Activated CD4-positive, alpha-beta T cell treated with anti-CD3 and anti-CD28 coated beads, Interleukin-2, amount 10 ng/mL, durations not matched to agents 24 days and 14 days (primary cell): ENCODE results near the gene ARID5B. TPM values are rescaled to one million over a fixed set of nuclear protein-coding genes. Genes with fewer than 3 reads are reported as not detected.

Experiments
- DNase-seq: peaks from one replicate; pipeline ENCODE4 v3.0.0; 2022
- H3K27ac Mint-ChIP-seq: one replicate; pipeline ENCODE4 v1.8.0; 2022; ENCODE audit warnings: mild to moderate bottlenecking, mixed read lengths
- H3K27me3 Mint-ChIP-seq: one replicate; pipeline ENCODE4 v1.8.0; 2022; ENCODE audit warnings: mixed read lengths
- H3K36me3 Mint-ChIP-seq: one replicate; pipeline ENCODE4 v1.8.0; 2022; ENCODE audit warnings: low read depth, mild to moderate bottlenecking, mixed read lengths
- H3K4me1 Mint-ChIP-seq: one replicate; pipeline ENCODE4 v1.8.0; 2021; ENCODE audit warnings: mixed read lengths
- H3K4me3 Mint-ChIP-seq: one replicate; pipeline ENCODE4 v1.8.0; 2022; ENCODE audit warnings: mild to moderate bottlenecking, moderate library complexity, mixed read lengths
- H3K9me3 Mint-ChIP-seq: one replicate; pipeline ENCODE4 v1.8.0; 2021; ENCODE audit warnings: mixed read lengths
- intact Hi-C: fragments of 100-400 bp; cut with micrococcal nuclease; formaldehyde crosslinking; loops from one replicate; pipeline ENCODE4 v1.15.1; 2023
- total RNA-seq: library from RNA; stranded (reverse); gene quantifications from 2 replicates; pipeline ENCODE4 v1.2.3, GENCODE V29; 2022

ARID5B gene
- total RNA-seq, 1 donor from 2014 or later, result 58.2 TPM

- intact Hi-C loops, result loop anchor here (2.0 kb wide), 1 partner anchor 13 kb away; no protein-coding TSS in a partner anchor
- Mint-ChIP-seq H3K27ac (peak overlapping the region; percentile 35), H3K9me3 (no peaks in the 10 kb centered on the region), H3K4me3 (no peak overlapping the region), H3K4me1 (peaks cover 44% of the 10 kb centered on the region), H3K27me3 (no peaks in the 10 kb centered on the region), H3K36me3 (peaks cover 77% of the 10 kb centered on the region)
- no peak for DNase-seq
Observed at GRCh38 chr10:61923210-61923949, 21.9 kb downstream of the ARID5B start.

GRCh38 chr10:61923950-61924274 lies 22.4 kb downstream of the ARID5B start:
- Mint-ChIP-seq H3K4me1 (peaks cover 44% of the 10 kb centered on the region), H3K27ac (no peak overlapping the region), H3K27me3 (no peaks in the 10 kb centered on the region)

GRCh38 chr10:61929555-61929954 lies 28.1 kb downstream of the ARID5B start:
- Mint-ChIP-seq H3K4me3 (no peak overlapping the region), H3K27me3 (no peaks in the 10 kb centered on the region), H3K36me3 (peaks cover 74% of the 10 kb centered on the region), H3K27ac (no peak overlapping the region), H3K4me1 (peaks cover 47% of the 10 kb centered on the region), H3K9me3 (peaks cover 15% of the 10 kb centered on the region)
- intact Hi-C loops, result no loop called here
- no peak for DNase-seq

More at GRCh38 chr10:61923950-61924274, 22.4 kb downstream of the ARID5B start:
- Mint-ChIP-seq H3K36me3 (peaks cover 78% of the 10 kb centered on the region), H3K4me3 (no peak overlapping the region), H3K9me3 (no peaks in the 10 kb centered on the region)
- intact Hi-C loops, result loop anchor here (2.0 kb wide), 1 partner anchor 13 kb away; no protein-coding TSS in a partner anchor
- no peak for DNase-seq

GRCh38 chr10:61931620-61932332 lies 30.3 kb downstream of the ARID5B start:
- no peak for DNase-seq
- peaks cover 55% of the 10 kb centered on the region for H3K4me1 Mint-ChIP-seq
- peaks cover 59% of the 10 kb centered on the region for H3K36me3 Mint-ChIP-seq
- intact Hi-C loops, result no loop called here
- H3K27me3 Mint-ChIP-seq, result no peaks in the 10 kb centered on the region
- H3K9me3 Mint-ChIP-seq, result peaks cover 15% of the 10 kb centered on the region
- no peak overlapping the region for H3K4me3 Mint-ChIP-seq
- H3K27ac Mint-ChIP-seq, result peak overlapping the region; percentile 68

- peaks cover 15% of the 10 kb centered on the region for H3K9me3 Mint-ChIP-seq
- H3K27me3 Mint-ChIP-seq, result no peaks in the 10 kb centered on the region
- H3K4me3 Mint-ChIP-seq, result peak overlapping the region; percentile 71
- intact Hi-C loops, result no loop called here
- peaks cover 49% of the 10 kb centered on the region for H3K36me3 Mint-ChIP-seq
- H3K4me1 Mint-ChIP-seq, result peaks cover 68% of the 10 kb centered on the region
- DNase-seq, result peak; percentile 68
- H3K27ac Mint-ChIP-seq, result peak overlapping the region; percentile 89
Observed at GRCh38 chr10:61933859-61934555, 32.5 kb downstream of the ARID5B start.

GRCh38 chr10:61935077-61935476 lies 33.6 kb downstream of the ARID5B start:
- Mint-ChIP-seq H3K4me3 (no peak overlapping the region), H3K36me3 (peaks cover 44% of the 10 kb centered on the region), H3K27me3 (no peaks in the 10 kb centered on the region), H3K9me3 (peaks cover 5% of the 10 kb centered on the region), H3K4me1 (peaks cover 68% of the 10 kb centered on the region), H3K27ac (peak overlapping the region; percentile 71)
- DNase-seq, result no peak
- intact Hi-C loops, result no loop called here

GRCh38 chr10:61936770-61937169 lies 35.3 kb downstream of the ARID5B start:
- no peaks in the 10 kb centered on the region for H3K27me3 Mint-ChIP-seq
- H3K4me3 Mint-ChIP-seq, result peak overlapping the region; percentile 55
- no peak for DNase-seq
- peaks cover 49% of the 10 kb centered on the region for H3K36me3 Mint-ChIP-seq
- peaks cover 74% of the 10 kb centered on the region for H3K4me1 Mint-ChIP-seq
- H3K9me3 Mint-ChIP-seq, result no peaks in the 10 kb centered on the region
- peak overlapping the region; percentile 92 for H3K27ac Mint-ChIP-seq
- intact Hi-C loops, result loop anchor here (1.0 to 2.0 kb wide), 2 partner anchors 14 to 32 kb away; no protein-coding TSS in a partner anchor

GRCh38 chr10:61937631-61938351 lies 36.3 kb downstream of the ARID5B start:
- Mint-ChIP-seq H3K27me3 (no peaks in the 10 kb centered on the region), H3K27ac (peak overlapping the region; percentile 92), H3K36me3 (peaks cover 44% of the 10 kb centered on the region), H3K4me1 (peaks cover 75% of the 10 kb centered on the region), H3K9me3 (no peaks in the 10 kb centered on the region), H3K4me3 (peak overlapping the region; percentile 55)
- peak; percentile 70 for DNase-seq
- intact Hi-C loops, result loop anchor here (1.0 to 2.0 kb wide), 3 partner anchors 15 to 51 kb away; no protein-coding TSS in a partner anchor

GRCh38 chr10:61939902-61940301 lies 38.4 kb downstream of the ARID5B start:
- Mint-ChIP-seq H3K27ac (peak overlapping the region; percentile 92), H3K36me3 (peaks cover 42% of the 10 kb centered on the region), H3K27me3 (no peaks in the 10 kb centered on the region), H3K9me3 (peaks cover 3% of the 10 kb centered on the region), H3K4me3 (peak overlapping the region; percentile 59), H3K4me1 (peaks cover 75% of the 10 kb centered on the region)
- intact Hi-C loops, result loop anchor here (1.0 to 10.0 kb wide), 3 partner anchors 52 to 877 kb away; partner anchors contain the start of gene EGR2
- DNase-seq, result no peak

- intact Hi-C loops, result loop anchor here (5.0 to 10.0 kb wide), 2 partner anchors 694 to 876 kb away; partner anchors contain the start of gene EGR2
- Mint-ChIP-seq H3K4me1 (peaks cover 68% of the 10 kb centered on the region), H3K4me3 (peak overlapping the region; percentile 82), H3K36me3 (peaks cover 43% of the 10 kb centered on the region), H3K27me3 (no peaks in the 10 kb centered on the region), H3K27ac (peak overlapping the region; percentile 93), H3K9me3 (peaks cover 3% of the 10 kb centered on the region)
- DNase-seq, result no peak
Observed at GRCh38 chr10:61941202-61941681, 39.7 kb downstream of the ARID5B start.

- Mint-ChIP-seq H3K36me3 (peaks cover 57% of the 10 kb centered on the region), H3K4me3 (peak overlapping the region; percentile 82), H3K27me3 (no peaks in the 10 kb centered on the region), H3K4me1 (peaks cover 58% of the 10 kb centered on the region), H3K27ac (peak overlapping the region; percentile 93), H3K9me3 (peaks cover 3% of the 10 kb centered on the region)
- intact Hi-C loops, result loop anchor here (1.0 to 10.0 kb wide), 11 partner anchors 23 to 874 kb away; partner anchors contain the start of gene EGR2
- peak; percentile 67 for DNase-seq
Observed at GRCh38 chr10:61942604-61943461, 41.3 kb downstream of the ARID5B start.

- H3K27me3 Mint-ChIP-seq, result no peaks in the 10 kb centered on the region
- peaks cover 3% of the 10 kb centered on the region for H3K9me3 Mint-ChIP-seq
- peak overlapping the region; percentile 93 for H3K27ac Mint-ChIP-seq
- intact Hi-C loops, result loop anchor here (1.0 to 10.0 kb wide), 13 partner anchors 15 to 873 kb away; partner anchors contain the start of gene EGR2
- peak overlapping the region; percentile 82 for H3K4me3 Mint-ChIP-seq
- H3K4me1 Mint-ChIP-seq, result peaks cover 49% of the 10 kb centered on the region
- H3K36me3 Mint-ChIP-seq, result peaks cover 62% of the 10 kb centered on the region
- DNase-seq, result peak; percentile 73
Observed at GRCh38 chr10:61943674-61944378, 42.3 kb downstream of the ARID5B start.
